ENCODE data around the gene TTLL6. TPM values are rescaled to one million over a fixed set of nuclear protein-coding genes. Genes with fewer than 3 reads are reported as not detected.

TTLL6 gene
- total and polyA plus RNA-seq, 3 donors from 2014 or later = 18.5 to 70.9 (median 44.3) TPM

GRCh38 chr17:48745381-48746275 is 71.4 kb downstream of the TTLL6 start:
- Histone ChIP-seq H3K36me3 (ENCODE audit: low read depth, missing control alignments) (no peaks in the 10 kb centered on the region), H3K4me1 (no peaks in the 10 kb centered on the region), H3K4me3 (no peak overlapping the region), H3K27me3 (no peaks in the 10 kb centered on the region), H3K27ac (no peak overlapping the region), H3K9me3 (no peaks in the 10 kb centered on the region)
- TF ChIP-seq, protein P1, sequence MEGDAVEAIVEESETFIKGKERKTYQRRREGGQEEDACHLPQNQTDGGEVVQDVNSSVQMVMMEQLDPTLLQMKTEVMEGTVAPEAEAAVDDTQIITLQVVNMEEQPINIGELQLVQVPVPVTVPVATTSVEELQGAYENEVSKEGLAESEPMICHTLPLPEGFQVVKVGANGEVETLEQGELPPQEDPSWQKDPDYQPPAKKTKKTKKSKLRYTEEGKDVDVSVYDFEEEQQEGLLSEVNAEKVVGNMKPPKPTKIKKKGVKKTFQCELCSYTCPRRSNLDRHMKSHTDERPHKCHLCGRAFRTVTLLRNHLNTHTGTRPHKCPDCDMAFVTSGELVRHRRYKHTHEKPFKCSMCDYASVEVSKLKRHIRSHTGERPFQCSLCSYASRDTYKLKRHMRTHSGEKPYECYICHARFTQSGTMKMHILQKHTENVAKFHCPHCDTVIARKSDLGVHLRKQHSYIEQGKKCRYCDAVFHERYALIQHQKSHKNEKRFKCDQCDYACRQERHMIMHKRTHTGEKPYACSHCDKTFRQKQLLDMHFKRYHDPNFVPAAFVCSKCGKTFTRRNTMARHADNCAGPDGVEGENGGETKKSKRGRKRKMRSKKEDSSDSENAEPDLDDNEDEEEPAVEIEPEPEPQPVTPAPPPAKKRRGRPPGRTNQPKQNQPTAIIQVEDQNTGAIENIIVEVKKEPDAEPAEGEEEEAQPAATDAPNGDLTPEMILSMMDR (IDR thresholded peaks at IDR 0.05) = no peak
- no peak for TF ChIP-seq POLR2A (IDR thresholded peaks at IDR 0.05)
- WGBS, 2 donors = 38 to 42% methylated on average over 12 of the region's 12 CpGs
- DNase-seq = no peak
- intact Hi-C loops (cut with DNase I; ENCODE audit: low total_unique reads) = no loop called here

GRCh38 chr17:48740537-48740936 is 76.5 kb downstream of the TTLL6 start:
- intact Hi-C loops (cut with DNase I; ENCODE audit: low total_unique reads) = no loop called here
- Histone ChIP-seq H3K9me3 (no peaks in the 10 kb centered on the region), H3K4me1 (no peaks in the 10 kb centered on the region), H3K27me3 (peaks cover 4% of the 10 kb centered on the region), H3K27ac (no peak overlapping the region), H3K36me3 (ENCODE audit: low read depth, missing control alignments) (no peaks in the 10 kb centered on the region), H3K4me3 (no peak overlapping the region)
- no peak for DNase-seq
- TF ChIP-seq, protein P1 (IDR thresholded peaks at IDR 0.05) = no peak
- no peak for TF ChIP-seq POLR2A (IDR thresholded peaks at IDR 0.05)

GRCh38 chr17:48738803-48739526 is 78.1 kb downstream of the TTLL6 start:
- 4 to 5% methylated on average over 34 to 37 of the region's 37 CpGs for WGBS, 2 donors
- Histone ChIP-seq H3K4me1 (no peaks in the 10 kb centered on the region), H3K4me3 (no peak overlapping the region), H3K9me3 (no peaks in the 10 kb centered on the region), H3K36me3 (ENCODE audit: low read depth, missing control alignments) (no peaks in the 10 kb centered on the region), H3K27ac (no peak overlapping the region), H3K27me3 (peaks cover 4% of the 10 kb centered on the region)
- intact Hi-C loops (cut with DNase I; ENCODE audit: low total_unique reads) = no loop called here
- no peak for DNase-seq
- TF ChIP-seq, protein P1 (IDR thresholded peaks at IDR 0.05) = no peak
- TF ChIP-seq POLR2A (IDR thresholded peaks at IDR 0.05) = no peak

GRCh38 chr17:48738424-48738802 is 78.6 kb downstream of the TTLL6 start:
- H3K9me3 ChIP-seq = no peaks in the 10 kb centered on the region
- no peaks in the 10 kb centered on the region for H3K36me3 ChIP-seq (ENCODE audit: low read depth, missing control alignments)
- intact Hi-C loops (cut with DNase I; ENCODE audit: low total_unique reads) = no loop called here
- peaks cover 4% of the 10 kb centered on the region for H3K27me3 ChIP-seq
- no peak overlapping the region for H3K4me3 ChIP-seq
- H3K27ac ChIP-seq = no peak overlapping the region
- no peaks in the 10 kb centered on the region for H3K4me1 ChIP-seq
- 3 to 5% methylated on average over 11 of the region's 11 CpGs for WGBS, 2 donors
- TF ChIP-seq, protein P1 (IDR thresholded peaks at IDR 0.05) = no peak
- no peak for DNase-seq

Measured in testis (tissue), 3 donors.